SH-SY5Y (cell line): ENCODE results near the gene ACRBP.

Source experiments
- GATA2 ChIP-seq: IDR thresholded peaks from 2 replicates; pipeline ENCODE4 v1.6.1; 2011; ENCODE audit warnings: mild to moderate bottlenecking, low read depth, low read length
- GATA3 ChIP-seq: IDR thresholded peaks from 2 replicates; pipeline ENCODE4 v1.6.1; 2011; ENCODE audit warnings: low read depth, mild to moderate bottlenecking, low read length, moderate library complexity

DNA sequence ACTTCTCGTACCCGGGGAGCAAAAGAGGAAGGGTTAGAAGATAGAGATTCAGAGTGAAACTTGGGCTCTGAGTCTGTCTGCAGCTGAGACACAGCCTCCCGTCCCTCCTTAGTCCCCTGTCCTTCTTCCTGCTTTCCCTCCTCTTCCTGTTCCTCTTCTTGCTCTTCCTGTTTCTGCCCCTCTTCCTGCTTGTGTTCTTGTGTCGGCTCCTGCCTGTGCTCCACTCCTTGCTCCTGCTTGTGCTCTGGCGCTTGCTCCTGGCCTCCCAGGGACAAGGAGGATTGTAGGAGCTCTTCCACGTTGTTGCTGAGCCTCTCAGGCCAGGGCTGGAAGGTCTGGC, 3.0 kb downstream of the ACRBP start:
- no peak for TF ChIP-seq GATA2
- TF ChIP-seq GATA3: no peak
